Memory B cell (primary cell): ENCODE measurements around the gene RFC1.
A peak's percentile ranks its signal among the peaks of the same experiment; 100 is the strongest.

Experiments
- ATAC-seq: fragments of 150-1000 bp; cut with Tn5 transposase; 2 replicates; pipeline ENCODE4 v1.10.0; 2021; ENCODE audit warnings: low read depth, mild to moderate bottlenecking, moderate library complexity
- DNase-seq, 2 donors: peaks; one replicate each; pipeline ENCODE4 v3.0.0; 2022; ENCODE audit warnings: low spot score in 2 of 2
- H3K27ac Mint-ChIP-seq: one replicate; pipeline ENCODE4 v1.8.0; 2022; ENCODE audit warnings: mild to moderate bottlenecking, moderate library complexity, mixed read lengths
- H3K27me3 Mint-ChIP-seq: one replicate; pipeline ENCODE4 v1.8.0; 2022; ENCODE audit warnings: mixed read lengths
- H3K36me3 Mint-ChIP-seq: one replicate; pipeline ENCODE4 v1.8.0; 2022; ENCODE audit warnings: mild to moderate bottlenecking, mixed read lengths
- H3K4me1 Mint-ChIP-seq: one replicate; pipeline ENCODE4 v1.8.0; 2022; ENCODE audit warnings: mixed read lengths
- H3K4me3 Mint-ChIP-seq: one replicate; pipeline ENCODE4 v1.8.0; 2022; ENCODE audit warnings: mild to moderate bottlenecking, moderate library complexity, mixed read lengths
- H3K9me3 Mint-ChIP-seq: one replicate; pipeline ENCODE4 v1.8.0; 2022; ENCODE audit warnings: mixed read lengths

RFC1 gene

DNA sequence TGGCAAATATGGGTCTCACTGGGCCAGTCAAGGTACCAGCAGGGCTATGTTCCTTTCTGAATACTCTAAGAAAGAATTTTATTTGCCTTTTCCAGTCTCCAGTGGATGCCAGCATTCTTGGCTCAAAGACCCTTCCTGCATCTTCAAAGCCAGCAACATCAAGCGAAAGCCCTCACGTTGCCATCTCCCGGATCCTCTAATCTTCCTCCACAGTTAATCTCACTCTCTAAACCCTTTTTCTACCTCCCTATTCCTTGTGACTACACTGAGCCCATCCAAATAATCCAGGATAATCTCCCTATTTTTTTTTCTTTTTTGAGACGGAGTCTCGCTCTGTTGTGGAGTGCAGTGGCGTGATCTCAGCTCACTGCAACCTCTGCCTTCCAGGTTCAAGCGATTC lies 23.4 kb downstream of the RFC1 start:
- Mint-ChIP-seq H3K4me3 (no peak overlapping the region), H3K27me3 (no peaks in the 10 kb centered on the region), H3K27ac (no peak overlapping the region), H3K9me3 (no peaks in the 10 kb centered on the region), H3K36me3 (peaks cover 30% of the 10 kb centered on the region), H3K4me1 (peaks cover 10% of the 10 kb centered on the region)
- ATAC-seq (no peak), DNase-seq (no peak)

DNA sequence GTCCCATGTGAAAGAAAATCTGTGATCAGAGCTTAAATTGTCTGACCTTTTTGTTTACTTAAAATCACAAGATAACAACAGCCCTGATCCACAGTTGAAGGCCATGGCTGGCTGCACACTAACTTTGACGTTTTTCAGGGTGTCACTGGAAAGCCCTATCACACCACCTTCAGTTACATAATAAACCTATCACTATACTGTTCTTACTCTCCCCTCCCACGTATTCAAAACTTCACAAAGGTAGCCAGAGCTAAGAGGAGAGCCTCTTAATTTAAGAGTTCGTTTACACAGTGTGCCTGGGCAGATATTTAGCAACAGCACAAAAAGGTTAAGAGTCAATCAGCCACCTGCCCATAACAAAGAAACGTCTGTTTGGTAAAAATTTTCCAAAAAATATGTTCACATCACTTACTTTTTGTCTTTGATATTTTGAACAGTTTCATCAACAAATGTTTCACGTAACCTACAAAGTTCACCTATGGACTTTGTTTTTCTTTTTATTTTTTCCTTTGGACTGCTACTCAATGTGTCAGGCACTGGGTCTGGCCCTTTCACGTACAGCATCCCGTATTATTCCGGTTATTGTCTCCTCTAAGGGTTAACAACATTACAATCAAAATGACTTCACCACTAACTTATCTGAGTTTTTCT lies 25.0 kb downstream of the RFC1 start:
- H3K27ac Mint-ChIP-seq: peak overlapping the region; percentile 24
- no peak overlapping the region for H3K4me3 Mint-ChIP-seq
- no peak for ATAC-seq
- H3K27me3 Mint-ChIP-seq: no peaks in the 10 kb centered on the region
- no peak for DNase-seq
- no peaks in the 10 kb centered on the region for H3K9me3 Mint-ChIP-seq
- H3K4me1 Mint-ChIP-seq: peaks cover 5% of the 10 kb centered on the region
- peaks cover 24% of the 10 kb centered on the region for H3K36me3 Mint-ChIP-seq

DNA sequence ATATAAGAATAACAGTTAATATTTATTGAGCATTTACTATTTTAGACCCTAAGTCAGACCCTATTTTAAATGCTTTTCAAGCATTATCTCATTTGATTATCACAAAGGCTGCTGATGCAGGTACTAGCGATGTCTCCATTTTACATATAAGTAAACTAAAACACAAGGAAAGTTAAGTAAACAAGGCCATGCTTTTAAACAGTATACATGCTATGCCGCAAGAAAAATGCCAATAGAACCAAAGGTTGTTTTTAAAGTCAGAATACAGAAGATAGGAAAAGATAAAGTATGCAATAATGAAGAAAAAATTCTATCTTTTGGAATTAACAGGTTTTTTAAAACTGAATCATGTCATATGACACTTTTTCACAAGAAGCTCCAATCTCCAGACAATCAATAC lies 26.2 kb downstream of the RFC1 start:
- DNase-seq: no peak
- H3K4me1 Mint-ChIP-seq: peaks cover 5% of the 10 kb centered on the region

DNA sequence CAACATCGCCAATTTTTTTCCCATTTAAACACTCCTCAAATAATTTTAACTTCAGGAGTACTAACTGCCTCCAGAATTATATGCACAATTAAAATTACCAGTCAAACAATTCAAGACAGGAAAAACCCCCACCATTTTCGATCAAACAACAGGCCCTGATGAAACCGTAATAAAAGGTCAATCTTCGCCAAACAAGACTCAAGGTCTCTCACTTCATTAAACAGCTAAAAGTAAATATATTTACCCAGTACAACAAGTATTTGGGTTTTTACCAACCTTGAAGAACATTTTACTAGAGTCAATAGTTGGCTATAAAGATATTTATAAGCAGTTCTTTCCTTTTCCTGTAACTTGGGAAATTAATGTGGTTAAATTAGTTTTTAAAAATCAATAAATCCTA lies 28.3 kb downstream of the RFC1 start:
- H3K4me1 Mint-ChIP-seq: peaks cover 5% of the 10 kb centered on the region
- H3K27me3 Mint-ChIP-seq: no peaks in the 10 kb centered on the region
- peaks cover 18% of the 10 kb centered on the region for H3K36me3 Mint-ChIP-seq
- H3K9me3 Mint-ChIP-seq: no peaks in the 10 kb centered on the region
- no peak for DNase-seq
- H3K27ac Mint-ChIP-seq: no peak overlapping the region
- no peak for ATAC-seq
- no peak overlapping the region for H3K4me3 Mint-ChIP-seq

More for the DNA sequence above, 26.2 kb downstream of the RFC1 start:
- H3K9me3 Mint-ChIP-seq: no peaks in the 10 kb centered on the region
- no peak overlapping the region for H3K27ac Mint-ChIP-seq
- peaks cover 23% of the 10 kb centered on the region for H3K36me3 Mint-ChIP-seq
- H3K4me3 Mint-ChIP-seq: no peak overlapping the region
- ATAC-seq: no peak
- no peaks in the 10 kb centered on the region for H3K27me3 Mint-ChIP-seq

DNA sequence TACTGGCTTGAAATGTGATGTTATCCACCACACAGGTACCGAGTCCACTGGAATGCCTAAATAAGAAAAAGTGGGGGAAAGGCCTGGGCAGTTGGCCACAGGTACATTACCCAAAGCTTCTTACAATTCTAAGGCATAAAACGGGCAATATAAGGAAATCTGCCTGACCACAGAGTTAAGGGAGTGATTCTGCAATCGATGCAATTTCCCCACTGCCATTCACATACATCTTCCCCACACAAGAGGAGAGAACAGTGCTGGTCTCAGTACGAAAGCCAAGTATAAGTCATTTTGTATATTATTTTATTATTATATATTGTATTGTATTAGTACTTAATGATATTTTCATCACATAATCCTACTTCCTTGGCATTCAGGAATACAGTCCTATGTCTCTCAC lies 30.6 kb downstream of the RFC1 start:
- no peaks in the 10 kb centered on the region for H3K27me3 Mint-ChIP-seq
- ATAC-seq (no peak), DNase-seq (no peak)
- H3K36me3 Mint-ChIP-seq: peaks cover 14% of the 10 kb centered on the region
- no peak overlapping the region for H3K4me3 Mint-ChIP-seq
- no peak overlapping the region for H3K27ac Mint-ChIP-seq
- peaks cover 11% of the 10 kb centered on the region for H3K4me1 Mint-ChIP-seq
- peaks cover 2% of the 10 kb centered on the region for H3K9me3 Mint-ChIP-seq

DNA sequence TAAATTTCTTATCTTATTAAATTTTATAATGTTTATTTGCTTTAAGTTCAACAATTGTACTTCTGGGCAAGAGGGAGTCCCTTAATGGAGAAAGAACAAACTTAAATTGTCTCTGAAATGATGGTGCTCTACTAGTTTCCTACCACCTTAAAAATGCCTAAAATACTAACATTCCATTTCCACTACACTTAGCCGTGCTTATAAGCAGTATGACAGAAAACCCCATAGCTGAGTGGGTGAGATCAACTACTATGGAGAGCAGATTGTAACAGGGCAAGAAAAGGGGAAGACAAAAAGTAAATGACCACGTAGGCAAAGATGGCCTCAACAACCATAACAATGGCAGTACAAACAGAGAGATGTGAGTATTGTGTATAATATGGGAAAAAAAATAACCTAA lies 35.0 kb downstream of the RFC1 start:
- peaks cover 16% of the 10 kb centered on the region for H3K36me3 Mint-ChIP-seq
- peaks cover 14% of the 10 kb centered on the region for H3K4me1 Mint-ChIP-seq
- H3K27me3 Mint-ChIP-seq: no peaks in the 10 kb centered on the region

DNA sequence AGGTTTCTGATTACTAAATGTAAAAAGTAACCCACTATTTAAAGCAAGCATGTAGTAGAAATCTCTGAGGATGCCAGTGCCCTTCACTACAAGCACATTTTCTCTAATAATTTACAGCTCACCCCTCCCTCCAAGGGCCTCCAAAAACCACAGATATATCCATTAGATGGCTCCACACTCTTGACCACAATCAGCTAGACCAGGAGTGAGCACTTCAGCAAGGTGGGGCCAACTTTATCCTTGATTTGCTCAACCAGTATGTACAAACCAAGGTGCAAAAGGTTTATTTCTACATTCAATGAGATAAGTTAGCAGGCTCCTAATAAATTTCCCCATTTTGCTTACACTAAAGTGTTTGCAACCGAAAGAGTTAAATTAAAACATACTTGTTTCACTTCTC lies 35.8 kb downstream of the RFC1 start:
- Mint-ChIP-seq H3K4me3 (no peak overlapping the region), H3K27ac (peak overlapping the region; percentile 3), H3K9me3 (peaks cover 2% of the 10 kb centered on the region), H3K4me1 (peaks cover 14% of the 10 kb centered on the region), H3K36me3 (peaks cover 20% of the 10 kb centered on the region), H3K27me3 (no peaks in the 10 kb centered on the region)
- ATAC-seq (no peak), DNase-seq (no peak)

More for the DNA sequence above, 35.0 kb downstream of the RFC1 start:
- DNase-seq (no peak), ATAC-seq (no peak)
- Mint-ChIP-seq H3K4me3 (no peak overlapping the region), H3K27ac (peak overlapping the region; percentile 3), H3K9me3 (peaks cover 2% of the 10 kb centered on the region)

DNA sequence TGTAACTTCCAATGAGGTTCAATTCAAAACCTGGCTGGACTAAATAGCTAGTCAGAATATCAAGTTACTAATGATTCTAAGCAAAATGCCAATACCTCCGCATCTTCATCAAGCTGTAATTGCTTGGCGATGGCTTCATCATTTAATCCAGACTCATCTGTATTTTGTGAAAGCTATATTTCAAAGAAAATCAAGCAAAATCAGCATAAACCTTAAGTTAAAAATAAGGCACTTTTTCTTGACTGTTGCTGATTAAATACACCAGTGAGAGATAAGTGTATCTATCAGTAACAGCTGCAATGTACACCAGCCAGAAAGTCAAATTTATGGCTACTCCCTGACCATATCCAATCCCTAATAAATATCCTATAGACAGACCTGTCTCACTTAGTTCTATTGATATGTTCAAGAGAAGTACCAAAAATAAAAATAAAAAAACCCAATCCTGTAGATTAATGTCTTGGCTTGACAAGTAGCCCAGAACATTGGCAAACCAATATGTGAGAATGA lies 39.6 kb downstream of the RFC1 start:
- Mint-ChIP-seq H3K4me3 (no peak overlapping the region), H3K9me3 (no peaks in the 10 kb centered on the region), H3K27ac (no peak overlapping the region), H3K36me3 (peaks cover 30% of the 10 kb centered on the region), H3K4me1 (peaks cover 10% of the 10 kb centered on the region), H3K27me3 (no peaks in the 10 kb centered on the region)
- DNase-seq: no peak
- ATAC-seq: no peak

DNA sequence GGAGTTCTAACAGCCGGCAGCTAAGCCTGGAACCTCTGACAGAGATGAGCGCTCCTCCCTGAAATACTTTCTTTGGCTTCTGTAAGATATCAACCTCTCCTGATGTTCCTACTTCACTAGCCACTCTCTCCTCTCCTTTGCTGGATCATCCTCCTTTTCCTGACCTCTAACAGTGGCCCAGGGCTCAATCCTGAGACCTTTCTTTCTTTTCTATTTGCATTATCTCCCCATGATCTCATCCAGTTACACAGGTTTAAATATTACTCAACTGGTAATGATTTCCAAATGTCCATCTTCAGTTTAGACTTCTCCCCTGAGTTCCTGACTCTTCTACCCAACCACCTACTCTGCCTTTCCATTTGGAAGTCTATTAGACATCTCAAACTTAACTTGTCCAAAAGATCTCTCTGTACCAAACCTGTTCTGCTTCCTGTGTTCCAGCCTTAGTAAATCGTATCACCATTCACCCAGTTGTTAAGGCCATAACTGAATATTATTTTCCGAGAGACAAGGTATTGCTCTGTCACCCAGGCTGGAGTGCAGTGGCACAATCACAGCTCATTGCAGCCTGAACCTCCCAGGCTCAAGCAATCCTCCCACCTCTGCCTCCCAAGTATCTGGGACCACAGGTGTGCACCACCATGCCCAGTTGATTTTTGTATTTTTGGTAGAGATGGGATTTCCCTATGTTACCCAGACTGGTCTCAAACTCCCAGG lies 41.1 kb downstream of the RFC1 start:
- no peak overlapping the region for H3K4me3 Mint-ChIP-seq
- ATAC-seq (no peak), DNase-seq (no peak)
- H3K4me1 Mint-ChIP-seq: no peaks in the 10 kb centered on the region
- peaks cover 29% of the 10 kb centered on the region for H3K36me3 Mint-ChIP-seq
- H3K27ac Mint-ChIP-seq: no peak overlapping the region
- H3K27me3 Mint-ChIP-seq: no peaks in the 10 kb centered on the region
- no peaks in the 10 kb centered on the region for H3K9me3 Mint-ChIP-seq

DNA sequence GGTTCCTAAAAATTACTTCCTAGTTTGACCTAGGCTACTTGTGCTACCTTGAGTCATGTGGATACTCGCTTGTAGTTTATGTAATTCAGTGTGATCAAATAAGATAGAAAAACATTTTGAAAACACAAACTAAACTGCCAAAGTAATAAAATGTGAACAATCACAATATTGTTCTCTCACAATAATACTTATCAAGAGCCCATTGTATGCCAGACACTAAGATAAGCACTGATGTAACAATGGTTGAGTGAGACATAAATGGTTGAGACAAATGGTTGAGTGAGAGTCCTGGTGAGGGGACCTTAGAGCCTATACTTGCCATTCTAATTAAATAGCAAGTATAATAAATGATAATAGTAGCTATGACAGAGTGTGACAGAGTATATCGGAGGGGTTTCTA lies 41.7 kb downstream of the RFC1 start:
- no peaks in the 10 kb centered on the region for H3K4me1 Mint-ChIP-seq
- H3K27me3 Mint-ChIP-seq: no peaks in the 10 kb centered on the region
- H3K27ac Mint-ChIP-seq: no peak overlapping the region
- H3K36me3 Mint-ChIP-seq: peaks cover 29% of the 10 kb centered on the region
- DNase-seq (no peak), ATAC-seq (no peak)
- H3K9me3 Mint-ChIP-seq: no peaks in the 10 kb centered on the region
- H3K4me3 Mint-ChIP-seq: no peak overlapping the region

DNA sequence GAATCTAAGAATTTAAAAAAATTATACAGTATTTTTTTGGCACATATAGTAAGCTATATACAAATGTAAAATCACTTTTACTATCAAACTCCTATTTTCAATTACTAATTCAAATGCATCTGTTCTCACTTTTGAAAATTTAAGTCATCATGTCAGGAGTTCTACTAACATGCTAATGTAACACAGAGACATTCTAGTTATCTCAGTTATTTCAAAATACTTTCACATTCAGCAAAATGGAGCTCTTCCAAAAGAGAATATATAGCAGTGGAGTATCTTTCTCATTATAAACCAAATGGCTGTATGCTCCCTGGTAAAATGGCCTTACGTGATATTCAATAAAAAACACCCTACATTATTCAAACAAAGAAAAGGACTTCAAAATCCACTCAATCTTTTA lies 42.3 kb downstream of the RFC1 start:
- ATAC-seq (no peak), DNase-seq (no peak)
- no peak overlapping the region for H3K27ac Mint-ChIP-seq
- no peaks in the 10 kb centered on the region for H3K27me3 Mint-ChIP-seq
- H3K4me1 Mint-ChIP-seq: no peaks in the 10 kb centered on the region
- no peak overlapping the region for H3K4me3 Mint-ChIP-seq
- peaks cover 29% of the 10 kb centered on the region for H3K36me3 Mint-ChIP-seq
- H3K9me3 Mint-ChIP-seq: no peaks in the 10 kb centered on the region

DNA sequence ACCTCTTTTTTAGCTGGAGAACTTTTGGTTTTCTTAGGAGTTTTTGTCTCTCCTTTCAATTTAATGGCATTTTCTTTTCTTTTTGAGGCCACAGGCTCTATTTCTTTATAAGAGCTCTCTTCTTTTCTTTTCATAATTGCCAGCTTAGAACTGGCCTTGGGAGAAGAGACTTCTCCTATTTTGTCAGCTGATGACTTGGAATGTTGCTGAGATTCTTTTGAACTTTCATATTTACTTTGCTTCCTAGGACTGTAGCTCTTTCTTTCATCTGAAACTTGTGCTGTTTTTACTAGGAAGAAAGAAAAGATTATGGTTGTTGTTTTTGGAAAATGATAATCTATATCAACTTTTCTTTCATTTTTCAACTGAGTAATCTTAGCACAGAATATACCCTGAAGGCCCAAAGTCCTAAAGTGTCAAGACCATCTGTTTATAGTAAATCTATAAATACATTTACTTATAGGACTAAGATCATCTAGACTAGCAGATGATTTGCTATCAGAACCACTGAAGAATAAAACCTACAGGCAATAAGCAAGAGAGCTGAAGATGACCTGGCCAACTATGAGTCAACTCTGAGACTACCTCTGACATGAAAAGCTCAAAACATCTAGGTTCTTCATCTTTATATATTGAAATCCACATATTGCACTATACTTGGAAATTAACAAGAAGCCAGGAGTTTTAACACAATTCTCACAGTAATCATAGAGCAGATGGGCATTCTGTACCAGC lies 45.6 kb downstream of the RFC1 start:
- no peaks in the 10 kb centered on the region for H3K27me3 Mint-ChIP-seq
- H3K4me3 Mint-ChIP-seq: no peak overlapping the region
- no peaks in the 10 kb centered on the region for H3K9me3 Mint-ChIP-seq
- ATAC-seq: no peak
- peaks cover 17% of the 10 kb centered on the region for H3K36me3 Mint-ChIP-seq
- H3K4me1 Mint-ChIP-seq: no peaks in the 10 kb centered on the region
- no peak overlapping the region for H3K27ac Mint-ChIP-seq
- DNase-seq: no peak

DNA sequence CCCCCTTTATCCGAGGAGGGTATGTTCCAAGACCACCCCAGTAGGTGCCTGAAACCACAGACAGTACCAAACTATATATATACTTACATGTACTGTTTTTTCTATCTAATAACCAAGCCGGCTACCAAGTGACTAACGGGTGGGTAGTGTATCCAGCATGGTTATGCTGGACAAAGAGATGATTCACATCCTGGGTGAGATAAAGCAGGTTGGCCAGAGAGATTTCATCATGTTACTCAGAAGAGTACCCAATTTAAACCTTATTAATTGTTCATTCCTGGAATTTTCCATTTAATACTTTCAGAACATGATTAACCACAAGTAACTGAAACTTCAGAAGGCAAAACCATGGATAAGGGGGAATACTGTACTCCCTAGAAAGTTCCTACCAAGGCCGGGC lies 46.5 kb downstream of the RFC1 start:
- Mint-ChIP-seq H3K27ac (no peak overlapping the region), H3K4me1 (no peaks in the 10 kb centered on the region), H3K27me3 (no peaks in the 10 kb centered on the region), H3K9me3 (no peaks in the 10 kb centered on the region), H3K36me3 (peaks cover 10% of the 10 kb centered on the region), H3K4me3 (no peak overlapping the region)
- ATAC-seq: no peak
- no peak for DNase-seq

DNA sequence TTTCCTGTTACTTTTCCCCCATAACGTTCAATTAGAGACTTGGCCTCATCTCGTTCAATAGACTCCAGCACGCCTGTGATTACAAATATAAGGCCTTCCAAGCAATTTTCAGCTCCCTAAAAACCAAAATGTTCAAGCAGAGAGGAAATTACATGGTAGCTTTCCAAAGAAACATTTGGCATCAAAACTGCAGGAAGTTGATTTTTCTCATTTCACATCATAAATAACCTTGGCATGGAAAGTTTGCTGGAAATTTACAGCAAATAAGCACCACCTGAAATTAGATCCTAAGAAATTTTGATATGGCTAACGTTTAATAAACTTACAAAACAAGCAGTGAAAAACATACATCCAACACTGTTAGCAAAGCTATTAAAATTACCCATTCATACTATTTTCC lies 53.3 kb downstream of the RFC1 start:
- no peaks in the 10 kb centered on the region for H3K9me3 Mint-ChIP-seq

More for the DNA sequence above, 53.3 kb downstream of the RFC1 start:
- DNase-seq: no peak
- no peak for ATAC-seq
- Mint-ChIP-seq H3K36me3 (peaks cover 26% of the 10 kb centered on the region), H3K27me3 (no peaks in the 10 kb centered on the region), H3K4me3 (no peak overlapping the region), H3K27ac (no peak overlapping the region), H3K4me1 (no peaks in the 10 kb centered on the region)
